Retinal pigment epithelial cell (primary cell): ENCODE data around the gene IGFBP5.

Source experiments
- DNase-seq: peaks from one replicate; pipeline ENCODE4 v3.0.0-alpha.2; 2010; ENCODE audit warnings: low read depth
- H3K4me3 ChIP-seq: 2 replicates; pipeline ENCODE4 v1.5.1; 2011; ENCODE audit warnings: mild to moderate bottlenecking, low read length, control low read depth, moderate library complexity
- CTCF ChIP-seq: conservative IDR thresholded peaks from 2 replicates; pipeline ENCODE4 v1.5.1; 2011; ENCODE audit warnings: low read depth, low read length, control low read depth, inconsistent platforms

IGFBP5 gene

GRCh38 chr2:216727346-216728122 lies 32.2 kb upstream of the IGFBP5 start:
- no peak overlapping the region for H3K4me3 ChIP-seq
- DNase-seq, result no peak
- no peak for TF ChIP-seq CTCF

GRCh38 chr2:216724190-216724589 lies 28.8 kb upstream of the IGFBP5 start:
- no peak overlapping the region for H3K4me3 ChIP-seq
- TF ChIP-seq CTCF, result no peak
- DNase-seq, result no peak

GRCh38 chr2:216721141-216721540 lies 25.8 kb upstream of the IGFBP5 start:
- H3K4me3 ChIP-seq, result no peak overlapping the region
- TF ChIP-seq CTCF, result no peak
- DNase-seq, result no peak

- H3K4me3 ChIP-seq, result no peak overlapping the region
- no peak for TF ChIP-seq CTCF
- no peak for DNase-seq
Observed at GRCh38 chr2:216720722-216721121, 25.4 kb upstream of the IGFBP5 start.

- no peak overlapping the region for H3K4me3 ChIP-seq
- no peak for TF ChIP-seq CTCF
- DNase-seq, result no peak
Observed at GRCh38 chr2:216717907-216718615, 22.7 kb upstream of the IGFBP5 start.

- H3K4me3 ChIP-seq, result no peak overlapping the region
- no peak for DNase-seq
- no peak for TF ChIP-seq CTCF
Observed at GRCh38 chr2:216717491-216717901, 22.1 kb upstream of the IGFBP5 start.

- no peak overlapping the region for H3K4me3 ChIP-seq
- no peak for DNase-seq
- no peak for TF ChIP-seq CTCF
Observed at GRCh38 chr2:216716109-216716508, 20.8 kb upstream of the IGFBP5 start.
